ENCODE data around the gene PATZ1.

The PATZ1 gene

DNA sequence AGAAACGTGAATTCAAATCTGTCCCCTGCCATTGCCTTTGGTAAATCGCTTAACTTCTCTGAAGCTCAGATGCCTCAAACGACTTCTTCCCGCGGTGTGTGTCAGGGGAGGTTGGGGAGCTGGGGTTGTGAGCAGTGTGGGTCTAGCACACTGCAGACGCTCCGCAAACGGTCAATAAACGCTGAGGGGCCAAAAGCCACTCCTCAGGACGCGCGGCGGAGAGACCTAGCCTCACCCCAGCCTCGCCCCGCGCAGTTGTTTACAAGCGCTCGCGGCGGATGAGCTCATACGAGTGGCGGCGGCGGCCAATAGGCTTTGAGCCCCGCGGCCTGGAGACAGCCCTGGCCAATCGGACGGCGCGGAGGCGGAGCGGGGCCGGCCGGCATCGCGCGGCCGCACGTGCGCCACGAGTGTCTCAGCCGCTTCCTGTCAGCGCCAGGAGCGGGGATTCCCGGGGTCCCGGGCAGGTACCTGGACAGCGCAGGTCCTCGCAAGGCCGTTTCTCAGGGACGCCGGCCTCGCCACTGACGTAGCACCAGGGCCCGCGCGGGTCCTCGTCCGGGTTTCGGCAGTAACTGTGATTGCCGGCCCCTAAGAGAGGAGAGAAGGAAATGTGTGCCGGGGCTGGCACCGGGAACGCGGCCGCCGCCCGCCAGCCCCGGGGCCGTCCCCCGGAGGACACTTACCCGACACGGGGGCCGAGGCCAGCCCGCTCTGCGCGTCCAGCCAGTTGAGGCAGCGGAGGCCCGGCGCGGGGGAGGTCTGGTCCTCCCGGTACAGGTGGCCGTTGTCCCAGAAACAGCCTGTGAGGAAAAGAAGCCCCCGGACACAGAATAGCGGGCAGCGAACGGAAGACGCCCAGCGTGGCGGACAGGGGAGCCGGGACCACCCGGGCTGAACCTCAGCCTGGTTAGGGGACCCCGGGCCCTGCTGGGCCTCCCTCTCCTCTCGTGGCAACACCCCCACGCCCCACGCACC is 55.4 kb downstream of the PATZ1 start:
- peak overlapping the region; percentile 75 for H3K27ac ChIP-seq
- TF ChIP-seq ZFX (IDR thresholded peaks at IDR 0.05; ENCODE audit: borderline replicate concordance) = no peak
- TF ChIP-seq CTCF (IDR thresholded peaks at IDR 0.05) = no peak

GRCh38 chr22:31289344-31289743 is 56.8 kb downstream of the PATZ1 start:
- peak overlapping the region; percentile 75; the same call in 1 of the 2 replicates for H3K27ac ChIP-seq
- TF ChIP-seq CTCF (IDR thresholded peaks at IDR 0.05) (no peak), ZFX (IDR thresholded peaks at IDR 0.05; ENCODE audit: borderline replicate concordance) (no peak)

DNA sequence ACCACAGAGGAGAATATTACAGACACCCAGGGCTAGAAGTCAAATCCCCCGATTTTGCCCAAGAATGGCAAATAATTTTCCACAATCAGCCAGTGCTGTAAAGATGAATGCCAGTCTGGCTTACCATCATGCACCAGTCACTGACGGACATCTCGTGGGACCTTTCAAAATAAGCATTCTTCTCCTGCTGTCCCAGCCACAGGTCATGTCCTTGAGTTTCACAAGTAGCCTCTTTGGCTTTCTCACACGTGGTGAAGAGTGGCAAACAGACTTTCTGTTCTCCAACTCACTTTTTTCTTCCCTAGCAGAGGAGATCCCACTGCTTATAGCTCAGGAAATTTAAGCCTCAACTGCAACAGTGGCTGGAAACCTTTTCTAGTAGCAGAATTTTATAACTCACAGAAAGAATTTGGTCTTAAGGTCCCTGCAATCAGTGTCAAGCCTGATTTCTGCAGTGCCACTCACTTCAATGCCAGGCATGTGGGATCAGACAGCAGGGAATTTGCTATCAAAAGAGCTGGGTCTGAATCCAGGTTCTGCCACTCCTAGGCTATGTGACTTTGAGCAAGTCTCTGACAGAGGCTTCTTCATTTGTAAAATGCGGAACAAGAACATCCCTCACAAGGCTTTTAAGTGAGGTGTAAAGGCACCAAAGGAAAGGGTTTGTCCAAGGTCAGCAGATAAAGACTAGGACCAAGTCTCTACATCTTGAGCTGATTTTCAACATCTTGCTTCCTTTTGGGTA is 57.5 kb downstream of the PATZ1 start:
- no peak overlapping the region for H3K27ac ChIP-seq
- TF ChIP-seq ZFX (IDR thresholded peaks at IDR 0.05; ENCODE audit: borderline replicate concordance) (no peak), CTCF (IDR thresholded peaks at IDR 0.05) (no peak)

GRCh38 chr22:31287818-31288495 is 58.2 kb downstream of the PATZ1 start:
- TF ChIP-seq CTCF (IDR thresholded peaks at IDR 0.05) = no peak
- no peak for TF ChIP-seq ZFX (IDR thresholded peaks at IDR 0.05; ENCODE audit: borderline replicate concordance)
- H3K27ac ChIP-seq = no peak overlapping the region

GRCh38 chr22:31286360-31287255 is 59.5 kb downstream of the PATZ1 start:
- peak overlapping the region; percentile 44 for H3K27ac ChIP-seq
- TF ChIP-seq ZFX (IDR thresholded peaks at IDR 0.05; ENCODE audit: borderline replicate concordance) (no peak), CTCF (IDR thresholded peaks at IDR 0.05) (no peak)

All from 22Rv1 (cell line).